HG02970 (cell line): Measurements from ENCODE around the gene TAF11L11.
"Not testable (repeated sequence)": the region's sequence is repeated elsewhere in the genome, so short reads cannot be mapped to it uniquely, and the experiment has no call there.

Source experiments
- ATAC-seq: cut with Tn5 transposase; IDR thresholded peaks from one replicate; pipeline ENCODE4 v1.9.1; 2021; ENCODE audit warnings: mild to moderate bottlenecking, moderate library complexity, moderate number of reproducible peaks; ENCODE audit not compliant: unreplicated experiment, low FRiP score

The TAF11L11 gene

GRCh38 chr5:17603880-17604279, at the start of gene TAF11L11:
Gene TAF11L11 (plus strand): TSS chr5:17604183.
- not testable (repeated sequence) for ATAC-seq

DNA sequence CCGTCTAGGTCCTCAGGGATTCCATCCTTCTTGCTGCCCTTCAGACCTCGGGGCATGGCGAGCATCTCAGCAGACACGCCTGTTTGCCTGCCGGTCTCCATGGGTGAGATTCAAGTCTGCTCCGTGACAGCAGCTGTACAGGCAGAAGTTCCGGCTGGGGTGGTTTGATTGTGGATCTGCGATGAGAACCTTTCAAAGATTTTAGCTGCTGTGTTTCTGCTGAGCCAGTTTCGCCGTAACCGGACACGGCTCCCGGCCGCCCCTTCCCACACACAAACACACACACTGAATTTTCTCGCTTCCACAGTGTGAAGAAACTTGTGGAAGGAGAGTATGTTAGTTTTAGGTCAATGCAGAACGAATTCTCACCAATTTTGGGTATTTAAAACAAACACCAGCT, 18.3 kb upstream of the TAF11L11 start, which contains the start of gene TAF11L7:
TAF11L7 (minus strand) TSS at position 101 of the 400 bp plus-strand sequence.
- ATAC-seq = not testable (repeated sequence)

- not testable (repeated sequence) for ATAC-seq
These were observed 13.1 kb upstream of the TAF11L11 start, which contains the start of gene TAF11L8 for GRCh38 chr5:17590860-17591259. Gene TAF11L8 (minus strand): TSS chr5:17590960.

DNA sequence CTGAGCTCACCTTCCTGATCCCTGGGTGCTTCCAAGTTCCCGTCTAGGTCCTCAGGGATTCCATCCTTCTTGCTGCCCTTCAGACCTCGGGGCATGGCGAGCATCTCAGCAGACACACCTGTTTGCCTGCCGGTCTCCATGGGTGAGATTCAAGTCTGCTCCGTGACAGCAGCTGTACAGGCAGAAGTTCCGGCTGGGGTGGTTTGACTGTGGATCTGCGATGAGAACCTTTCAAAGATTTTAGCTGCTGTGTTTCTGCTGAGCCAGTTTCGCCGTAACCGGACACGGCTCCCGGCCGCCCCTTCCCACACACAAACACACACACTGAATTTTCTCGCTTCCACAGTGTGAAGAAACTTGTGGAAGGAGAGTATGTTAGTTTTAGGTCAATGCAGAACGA, 9.7 kb upstream of the TAF11L11 start, which contains the start of gene TAF11L9:
TAF11L9 (minus strand) TSS at position 140 of the 400 bp plus-strand sequence.
- ATAC-seq = not testable (repeated sequence)

DNA sequence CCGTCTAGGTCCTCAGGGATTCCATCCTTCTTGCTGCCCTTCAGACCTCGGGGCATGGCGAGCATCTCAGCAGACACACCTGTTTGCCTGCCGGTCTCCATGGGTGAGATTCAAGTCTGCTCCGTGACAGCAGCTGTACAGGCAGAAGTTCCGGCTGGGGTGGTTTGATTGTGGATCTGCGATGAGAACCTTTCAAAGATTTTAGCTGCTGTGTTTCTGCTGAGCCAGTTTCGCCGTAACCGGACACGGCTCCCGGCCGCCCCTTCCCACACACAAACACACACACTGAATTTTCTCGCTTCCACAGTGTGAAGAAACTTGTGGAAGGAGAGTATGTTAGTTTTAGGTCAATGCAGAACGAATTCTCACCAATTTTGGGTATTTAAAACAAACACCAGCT, 6.3 kb upstream of the TAF11L11 start, which contains the start of gene TAF11L10:
TAF11L10 (minus strand) TSS at position 101 of the 400 bp plus-strand sequence.
- not testable (repeated sequence) for ATAC-seq

DNA sequence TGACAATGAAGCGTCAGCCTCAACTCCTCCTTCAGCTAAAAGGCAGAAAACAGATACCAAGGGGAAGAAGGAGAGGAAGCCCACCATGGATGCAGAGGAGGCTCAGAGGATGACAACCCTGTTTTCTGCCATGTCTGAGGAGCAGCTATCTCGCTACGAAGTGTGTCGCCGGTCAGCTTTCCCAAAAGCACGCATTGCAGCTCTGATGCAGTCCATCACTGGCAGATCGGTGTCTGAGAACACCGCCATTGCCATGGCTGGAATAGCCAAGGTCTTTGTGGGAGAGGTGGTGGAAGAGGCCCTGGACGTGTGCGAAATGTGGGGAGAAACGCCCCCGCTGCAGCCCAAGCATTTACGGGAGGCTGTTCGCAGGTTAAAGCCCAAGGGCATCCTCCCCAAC, 968 bp downstream of the TAF11L11 start:
- no peak for ATAC-seq

GRCh38 chr5:17607461-17607860, 3.5 kb downstream of the TAF11L11 start:
- not testable (repeated sequence) for ATAC-seq

GRCh38 chr5:17610092-17610491, 6.1 kb downstream of the TAF11L11 start, which contains the start of gene TAF11L12:
Gene TAF11L12 (plus strand): TSS chr5:17610392.
- not testable (repeated sequence) for ATAC-seq

DNA sequence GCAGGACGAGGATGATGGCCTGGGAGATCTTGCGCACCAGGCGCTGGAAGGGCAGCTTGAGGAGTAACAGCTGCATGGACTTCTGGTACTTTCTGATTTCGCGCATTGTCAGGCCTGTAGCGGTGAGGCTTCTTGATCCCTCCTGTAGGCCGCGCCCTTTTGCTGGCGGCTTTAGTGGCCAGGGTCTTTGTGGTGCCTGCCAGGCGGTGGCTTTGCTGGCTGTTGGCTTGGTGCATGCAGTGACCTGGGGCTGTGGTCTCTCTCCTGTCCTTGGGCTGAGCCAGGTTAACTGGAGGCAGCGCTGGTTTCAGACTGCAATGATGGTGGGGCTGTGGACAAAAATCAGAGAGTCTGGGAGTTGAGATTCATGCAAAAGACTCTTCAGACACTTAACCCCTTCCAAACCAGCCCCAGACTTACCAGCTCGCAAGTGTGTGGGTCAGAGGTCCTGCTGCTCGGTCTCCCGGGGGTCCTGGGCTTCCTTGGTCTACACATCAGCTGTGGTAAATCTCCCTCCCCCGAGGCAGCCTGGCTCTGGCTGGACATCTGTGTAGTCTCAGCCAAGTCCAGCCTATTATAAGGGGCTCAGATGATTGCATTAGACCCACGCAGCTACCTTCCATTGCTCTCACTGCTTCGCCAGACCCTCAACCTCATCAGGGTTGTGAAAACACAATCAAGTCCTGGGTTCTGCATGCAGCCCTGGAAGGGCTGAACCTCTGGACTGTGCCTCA, 11.1 kb downstream of the TAF11L11 start:
- ATAC-seq = no peak

- no peak for ATAC-seq
These were observed 15.4 kb downstream of the TAF11L11 start for GRCh38 chr5:17619354-17619753.

DNA sequence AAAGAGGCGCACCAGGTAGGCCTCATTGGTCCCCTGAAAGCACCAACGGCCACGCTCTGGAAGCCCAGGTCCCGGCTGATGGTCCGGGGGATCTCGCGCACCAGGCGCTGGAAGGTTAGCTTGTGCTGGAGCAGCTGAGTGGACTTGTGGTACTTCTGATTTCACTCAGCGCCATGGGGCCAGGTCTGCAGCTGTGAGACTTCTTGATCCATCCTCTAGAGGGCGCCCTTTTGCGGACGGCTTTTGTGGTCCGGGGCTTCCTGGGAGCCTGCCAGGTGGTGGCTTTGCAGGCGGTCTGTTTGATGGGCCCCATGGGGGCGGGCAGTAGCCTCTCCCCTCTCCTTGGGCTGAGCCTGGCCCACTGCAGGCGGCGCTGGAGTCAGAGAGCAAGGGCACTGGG, 16.6 kb downstream of the TAF11L11 start:
- no peak for ATAC-seq

DNA sequence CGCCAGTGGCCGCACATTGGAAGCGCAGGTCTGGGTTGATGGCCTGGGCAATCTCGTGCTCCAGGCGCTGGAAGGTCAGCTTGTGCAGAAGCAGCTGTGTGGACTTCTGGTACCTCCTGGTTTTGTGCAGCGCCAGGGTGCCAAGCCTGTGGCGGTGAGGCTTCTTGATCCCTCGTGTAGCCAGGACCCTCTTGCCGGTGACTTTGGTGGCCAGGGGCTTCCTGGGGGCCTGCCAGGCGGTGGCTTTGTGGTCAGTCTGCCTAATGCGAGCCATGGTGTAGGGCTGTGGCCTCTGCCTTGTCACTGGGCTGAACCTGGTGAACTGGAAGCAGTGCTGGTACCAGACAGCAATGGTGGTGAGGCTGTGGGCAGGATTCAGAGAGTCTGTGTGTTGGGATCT, 21.7 kb downstream of the TAF11L11 start:
- ATAC-seq = no peak

GRCh38 chr5:17631788-17632187, 27.8 kb downstream of the TAF11L11 start, which contains the start of gene TAF11L13:
Gene TAF11L13 (plus strand): TSS chr5:17632088.
- not testable (repeated sequence) for ATAC-seq

DNA sequence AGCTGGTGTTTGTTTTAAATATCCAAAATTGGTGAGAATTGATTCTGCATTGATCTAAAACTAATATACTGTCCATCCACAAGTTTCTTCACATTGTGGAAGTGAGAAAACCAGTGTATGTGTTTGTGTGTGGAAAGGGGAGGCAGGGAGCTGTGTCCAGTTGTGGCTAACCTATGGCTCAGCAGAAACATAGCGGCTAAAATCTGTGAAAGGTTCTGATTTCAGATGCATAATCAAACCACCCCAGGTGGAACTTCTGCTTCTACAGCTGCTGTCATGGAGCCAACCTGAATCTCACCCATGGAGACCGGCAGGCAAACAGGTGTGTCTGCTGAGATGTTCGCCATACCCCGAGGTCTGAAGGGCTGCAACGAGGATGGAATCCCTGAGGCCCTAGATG, 30.2 kb downstream of the TAF11L11 start, which contains the start of gene TAF11L14:
TAF11L14 (plus strand) TSS at position 301 of the 400 bp plus-strand sequence.
- no peak for ATAC-seq

GRCh38 chr5:17649232-17649631, 45.2 kb downstream of the TAF11L11 start:
- ATAC-seq = not testable (repeated sequence)

DNA sequence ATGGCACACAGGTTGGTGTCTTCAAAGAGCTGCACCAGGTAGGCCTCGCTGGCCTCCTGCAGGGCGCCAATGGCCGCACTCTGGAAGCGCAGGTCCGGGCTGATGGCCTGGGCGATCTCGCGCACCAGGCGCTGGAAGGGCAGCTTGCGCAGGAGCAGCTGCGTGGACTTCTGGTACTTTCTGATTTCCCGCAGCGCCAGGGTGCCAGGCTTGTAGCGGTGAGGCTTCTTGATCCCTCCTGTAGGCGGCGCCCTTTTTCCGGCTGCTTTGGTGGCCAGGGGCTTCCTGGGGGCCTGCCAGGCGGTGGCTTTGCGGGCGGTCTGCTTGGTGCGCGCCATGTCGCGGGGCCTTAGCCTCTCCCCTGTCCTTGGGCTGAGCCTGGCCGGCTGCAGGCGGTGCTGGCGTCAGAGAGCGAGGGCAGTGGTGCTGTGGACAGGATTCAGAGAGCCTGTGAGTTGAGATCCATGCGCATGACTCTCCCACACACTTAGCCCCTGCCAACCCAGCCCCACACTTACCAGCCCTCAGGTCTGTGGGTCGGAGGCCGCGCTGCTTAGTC, 51.3 kb downstream of the TAF11L11 start:
- not testable (repeated sequence) for ATAC-seq
